Mesenchymal stem cell (in vitro differentiated cells and primary cell): ENCODE measurements around the gene ANGPTL8.

Source experiments
- DNase-seq: peaks from one replicate; pipeline ENCODE4 v3.0.0-alpha.2; 2013
- H2AFZ ChIP-seq: one replicate; pipeline ENCODE4 v1.6.1; 2013; ENCODE audit warnings: low read depth, mild to moderate bottlenecking, control low read depth, inconsistent platforms, low read length, moderate library complexity
- H2AK5ac ChIP-seq: 2 replicates; pipeline ENCODE4 v1.6.1; 2013; ENCODE audit warnings: low read length, moderate library complexity, mild to moderate bottlenecking, inconsistent platforms; ENCODE audit not compliant: severe bottlenecking
- H2BK120ac ChIP-seq: one replicate; pipeline ENCODE4 v1.6.1; 2013; ENCODE audit warnings: low read depth, mild to moderate bottlenecking, inconsistent platforms, low read length, moderate library complexity
- H2BK12ac ChIP-seq, 2 experiments: one replicate each; pipeline ENCODE4 v1.6.1; 2013; ENCODE audit warnings: inconsistent platforms in 2 of 2, low read length in 2 of 2, mild to moderate bottlenecking in 2 of 2, moderate library complexity in 2 of 2, control low read depth in 1 of 2
- H2BK15ac ChIP-seq: one replicate; pipeline ENCODE4 v1.6.1; 2013; ENCODE audit warnings: mild to moderate bottlenecking, low read depth, inconsistent platforms; ENCODE audit not compliant: poor library complexity, severe bottlenecking
- H2BK5ac ChIP-seq: 2 replicates; pipeline ENCODE4 v1.6.1; 2013; ENCODE audit warnings: low read depth, mild to moderate bottlenecking, low read length, control low read depth, inconsistent platforms; ENCODE audit not compliant: poor library complexity, severe bottlenecking
- H3K14ac ChIP-seq, 2 experiments: one replicate each; pipeline ENCODE4 v1.6.1; 2013; ENCODE audit warnings: inconsistent platforms in 2 of 2, low read length in 2 of 2, control low read depth in 1 of 2, mild to moderate bottlenecking in 1 of 2, moderate library complexity in 1 of 2
- H3K18ac ChIP-seq, 2 experiments: one replicate each; pipeline ENCODE4 v1.6.1; 2013; ENCODE audit warnings: inconsistent platforms in 2 of 2, low read length in 2 of 2, control low read depth in 1 of 2, low read depth in 1 of 2, mild to moderate bottlenecking in 1 of 2
- H3K23ac ChIP-seq, 2 experiments: one replicate each; pipeline ENCODE4 v1.6.1; 2013; ENCODE audit warnings: inconsistent platforms in 2 of 2, low read length in 2 of 2, mild to moderate bottlenecking in 2 of 2, moderate library complexity in 2 of 2, control low read depth in 1 of 2
- H3K27ac ChIP-seq: 2 replicates; pipeline ENCODE4 v1.5.1; 2013; ENCODE audit warnings: mild to moderate bottlenecking, moderate library complexity, low read length, control low read depth, inconsistent platforms; ENCODE audit not compliant: poor library complexity, severe bottlenecking
- H3K27me3 ChIP-seq, 2 experiments: 2 replicates each; pipeline versions ENCODE4 v1.6.1 to v1.7.0; 2013; ENCODE audit warnings: low read length in 2 of 2, mild to moderate bottlenecking in 2 of 2, moderate library complexity in 2 of 2, control low read depth in 1 of 2, inconsistent platforms in 1 of 2; ENCODE audit not compliant: control insufficient read depth in 1 of 2, insufficient read depth in 1 of 2
- H3K36me3 ChIP-seq, 2 experiments: 2 replicates each; pipeline versions ENCODE4 v1.6.1 to v1.7.0; 2013; ENCODE audit warnings: low read length in 2 of 2, control low read depth in 1 of 2, inconsistent platforms in 1 of 2, low read depth in 1 of 2, mild to moderate bottlenecking in 1 of 2; ENCODE audit not compliant: insufficient read depth in 2 of 2, control insufficient read depth in 1 of 2
- H3K4ac ChIP-seq, 2 experiments: one replicate each; pipeline ENCODE4 v1.6.1; 2013; ENCODE audit warnings: inconsistent platforms in 2 of 2, low read length in 2 of 2, mild to moderate bottlenecking in 2 of 2, moderate library complexity in 2 of 2, control low read depth in 1 of 2, low read depth in 1 of 2
- H3K4me1 ChIP-seq: 2 replicates; pipeline ENCODE4 v1.6.1; 2013; ENCODE audit warnings: low read depth, low read length, control low read depth; ENCODE audit not compliant: control insufficient read depth, insufficient read depth
- H3K4me2 ChIP-seq: 2 replicates; pipeline ENCODE4 v1.6.1; 2013; ENCODE audit warnings: low read length, mild to moderate bottlenecking, inconsistent platforms; ENCODE audit not compliant: poor library complexity, severe bottlenecking
- H3K4me3 ChIP-seq, 2 experiments: 2 replicates each; pipeline versions ENCODE4 v1.5.1 to v1.7.0; 2013; ENCODE audit warnings: low read length in 2 of 2, mild to moderate bottlenecking in 2 of 2, control low read depth in 1 of 2, low read depth in 1 of 2; ENCODE audit not compliant: insufficient read depth in 1 of 2
- H3K79me1 ChIP-seq: replicated peaks from 2 replicates; pipeline ENCODE4 v1.6.1; 2013; ENCODE audit warnings: mild to moderate bottlenecking, control low read depth, low read length, inconsistent platforms; ENCODE audit not compliant: poor library complexity, severe bottlenecking
- H3K9ac ChIP-seq: 2 replicates; pipeline ENCODE4 v1.7.0; 2013; ENCODE audit warnings: mild to moderate bottlenecking, low read length, moderate library complexity
- H3K9me3 ChIP-seq: 2 replicates; pipeline ENCODE4 v1.7.0; 2013; ENCODE audit warnings: mild to moderate bottlenecking, low read length; ENCODE audit not compliant: control insufficient read depth
- H4K8ac ChIP-seq: one replicate; pipeline ENCODE4 v1.6.1; 2013; ENCODE audit warnings: inconsistent platforms, mild to moderate bottlenecking, low read length, moderate library complexity
- H4K91ac ChIP-seq: one replicate; pipeline ENCODE4 v1.6.1; 2013; ENCODE audit warnings: mild to moderate bottlenecking, low read length, inconsistent platforms
- WGBS: methylation state at CpG from one replicate; pipeline ENCODE4 v1.1.7; 2013; ENCODE audit warnings: mixed read lengths; 5-methylcytosine and 5-hydroxymethylcytosine counted together

The ANGPTL8 gene

DNA sequence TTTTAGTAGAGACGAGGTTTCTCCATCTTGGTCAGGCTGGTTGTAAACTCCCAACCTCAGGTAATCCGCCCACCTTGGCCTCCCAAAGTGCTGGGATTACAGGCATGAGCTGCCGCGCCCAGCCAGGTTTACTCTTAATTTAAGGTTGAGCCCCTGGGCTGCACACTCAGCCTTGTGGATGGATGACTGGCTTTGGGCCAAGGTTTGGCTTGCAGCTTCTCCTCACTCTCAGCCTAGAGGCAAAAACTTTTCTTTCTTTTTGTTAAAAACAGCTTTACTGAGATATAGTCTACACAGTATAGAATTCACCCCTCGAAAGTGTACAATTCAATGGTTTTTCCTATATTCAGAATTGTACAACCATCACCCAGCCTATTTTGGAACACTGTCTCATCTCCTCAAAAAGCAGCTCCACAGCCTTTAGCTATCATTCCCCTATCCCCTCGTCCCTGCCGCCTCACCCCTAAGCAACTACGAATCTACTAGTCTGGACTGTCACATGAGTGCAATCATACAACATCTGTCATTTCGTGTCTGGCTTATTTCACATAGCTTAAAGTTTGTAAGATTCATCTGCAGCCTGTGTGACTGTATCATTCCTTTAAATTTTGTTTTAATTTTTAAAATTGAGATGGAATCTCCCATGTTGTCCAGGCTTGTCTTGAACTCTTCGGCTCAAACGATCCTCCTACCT lies 42.1 kb downstream of the ANGPTL8 start:
- H2AK5ac ChIP-seq: no peak overlapping the region
- peaks cover 4 to 13% of the 10 kb centered on the region in 2 experiments for H3K27me3 ChIP-seq
- no peak overlapping the region for H2BK15ac ChIP-seq
- WGBS: 79% methylated on average over 10 of the region's 11 CpGs
- no peak overlapping the region for H4K91ac ChIP-seq
- H3K27ac ChIP-seq: no peak overlapping the region
- no peak overlapping the region for H2AFZ ChIP-seq
- H3K4me2 ChIP-seq: no peak overlapping the region
- no peak overlapping the region for H3K18ac ChIP-seq
- no peak overlapping the region for H3K4ac ChIP-seq
- no peak overlapping the region for H2BK12ac ChIP-seq
- no peak overlapping the region for H3K9ac ChIP-seq
- no peak overlapping the region for H3K4me3 ChIP-seq
- H2BK120ac ChIP-seq: no peak overlapping the region
- no peaks in the 10 kb centered on the region for H3K36me3 ChIP-seq
- peak; percentile 43 for DNase-seq
- H3K9me3 ChIP-seq: no peaks in the 10 kb centered on the region
- H4K8ac ChIP-seq: no peak overlapping the region
- no peak overlapping the region for H3K23ac ChIP-seq
- no peak overlapping the region for H2BK5ac ChIP-seq
- no peaks in the 10 kb centered on the region for H3K4me1 ChIP-seq
- H3K79me1 ChIP-seq: no peaks in the 10 kb centered on the region
- no peak overlapping the region for H3K14ac ChIP-seq

- H4K8ac ChIP-seq: no peak overlapping the region
- H3K27ac ChIP-seq: peak overlapping the region; percentile 19
- no peak overlapping the region for H4K91ac ChIP-seq
- no peak overlapping the region for H2BK120ac ChIP-seq
- H3K9ac ChIP-seq: no peak overlapping the region
- H2AFZ ChIP-seq: no peak overlapping the region
- DNase-seq: no peak
- H3K23ac ChIP-seq: no peak overlapping the region
- no peak overlapping the region for H2AK5ac ChIP-seq
- no peak overlapping the region for H2BK12ac ChIP-seq
- H2BK5ac ChIP-seq: no peak overlapping the region
- H3K9me3 ChIP-seq: no peaks in the 10 kb centered on the region
- H2BK15ac ChIP-seq: no peak overlapping the region
- no peak overlapping the region for H3K18ac ChIP-seq
- H3K14ac ChIP-seq: no peak overlapping the region
- WGBS: 62% methylated on average over 6 of the region's 6 CpGs
- H3K4me1 ChIP-seq: no peaks in the 10 kb centered on the region
- H3K79me1 ChIP-seq: no peaks in the 10 kb centered on the region
- no peaks in the 10 kb centered on the region for H3K36me3 ChIP-seq
- H3K27me3 ChIP-seq: peaks cover 4 to 8% of the 10 kb centered on the region in 2 experiments
- no peak overlapping the region for H3K4me3 ChIP-seq
- no peak overlapping the region for H3K4ac ChIP-seq
- no peak overlapping the region for H3K4me2 ChIP-seq
Observed at GRCh38 chr19:11284515-11284914, 45.1 kb downstream of the ANGPTL8 start.

DNA sequence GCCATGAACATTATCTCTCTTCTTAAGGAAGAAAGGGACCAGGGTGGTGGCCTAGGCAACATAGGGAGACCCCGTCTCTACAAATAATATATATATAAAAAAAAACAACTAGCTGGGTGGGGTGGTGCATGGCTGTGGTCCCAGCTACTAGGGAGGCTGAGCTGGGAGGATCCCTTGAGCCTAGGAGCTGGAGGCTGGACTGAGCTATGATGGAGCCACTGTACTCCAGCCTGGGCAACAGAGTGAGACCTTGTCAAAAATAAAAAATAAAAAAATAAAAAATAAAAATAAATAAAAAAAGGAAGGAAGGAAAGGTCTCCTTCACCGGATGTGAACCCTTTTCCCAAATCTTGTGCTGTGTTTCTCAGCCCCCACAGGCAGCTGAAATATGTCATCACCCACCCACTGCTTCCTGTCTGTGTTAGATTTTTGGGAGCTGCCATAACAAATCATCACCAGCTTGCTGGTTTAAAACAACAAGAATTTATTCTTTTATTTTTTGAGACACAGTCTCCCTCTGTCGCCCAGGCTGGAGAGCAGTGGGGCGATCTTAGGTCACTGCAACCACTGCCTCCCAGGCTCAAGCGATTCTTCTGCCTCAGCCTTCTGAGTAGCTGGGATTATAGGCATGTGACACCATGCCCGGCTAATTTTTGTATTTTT lies 47.0 kb downstream of the ANGPTL8 start:
- Histone ChIP-seq H3K4ac (no peak overlapping the region), H2BK15ac (no peak overlapping the region), H3K23ac (no peak overlapping the region), H3K79me1 (no peaks in the 10 kb centered on the region), H4K91ac (no peak overlapping the region), H3K14ac (no peak overlapping the region), H3K27me3 (peaks cover 0 to 3% of the 10 kb centered on the region in 2 experiments), H3K18ac (no peak overlapping the region), H2BK5ac (no peak overlapping the region), H3K9ac (peak overlapping the region; percentile 41), H3K4me3 (no peak overlapping the region), H2BK12ac (no peak overlapping the region), H4K8ac (no peak overlapping the region), H2AK5ac (no peak overlapping the region), H3K36me3 (no peaks in the 10 kb centered on the region), H3K4me2 (no peak overlapping the region), H3K27ac (no peak overlapping the region), H2BK120ac (no peak overlapping the region), H2AFZ (no peak overlapping the region), H3K4me1 (no peaks in the 10 kb centered on the region), H3K9me3 (no peaks in the 10 kb centered on the region)
- DNase-seq: no peak
- 74% methylated on average over 5 of the region's 6 CpGs for WGBS

GRCh38 chr19:11288349-11288748 lies 48.9 kb downstream of the ANGPTL8 start:
- Histone ChIP-seq H3K4ac (no peak overlapping the region), H4K8ac (no peak overlapping the region), H3K27ac (no peak overlapping the region), H3K9me3 (no peaks in the 10 kb centered on the region), H2AFZ (no peak overlapping the region), H3K79me1 (no peaks in the 10 kb centered on the region), H2AK5ac (no peak overlapping the region), H2BK120ac (no peak overlapping the region), H3K27me3 (no peaks in the 10 kb centered on the region), H3K23ac (no peak overlapping the region), H3K9ac (no peak overlapping the region), H2BK12ac (no peak overlapping the region), H3K4me1 (no peaks in the 10 kb centered on the region), H3K14ac (no peak overlapping the region), H4K91ac (no peak overlapping the region), H2BK5ac (no peak overlapping the region), H2BK15ac (no peak overlapping the region), H3K18ac (no peak overlapping the region), H3K36me3 (no peaks in the 10 kb centered on the region), H3K4me3 (no peak overlapping the region), H3K4me2 (no peak overlapping the region)
- WGBS: 68% methylated on average over 7 of the region's 7 CpGs
- peak; percentile 44 for DNase-seq
